GM12878 (cell line): ENCODE measurements around the gene AHR. TPM values are rescaled to one million over a fixed set of nuclear protein-coding genes. Genes with fewer than 3 reads are reported as not detected.
A peak's percentile ranks its signal among the peaks of the same experiment; 100 is the strongest.

Experiments used
- ATF7 ChIP-seq: fragments of 450-650 bp; IDR thresholded peaks from 2 replicates; pipeline ENCODE4 v1.6.1; 2016; ENCODE audit warnings: low read depth, mild to moderate bottlenecking
- BACH1 ChIP-seq: fragments of 450-650 bp; IDR thresholded peaks from 2 replicates; pipeline ENCODE4 v1.6.1; 2017; ENCODE audit warnings: mild to moderate bottlenecking, borderline replicate concordance
- BCL11A ChIP-seq: IDR thresholded peaks from 2 replicates; pipeline ENCODE4 v1.6.1; 2011; ENCODE audit warnings: low read depth, low read length
- CBFB ChIP-seq: IDR thresholded peaks from 2 replicates; pipeline ENCODE4 v1.6.1; 2016; ENCODE audit warnings: antibody characterized with exemption, low read depth
- CEBPB ChIP-seq, 2 experiments: fragments of 150-350 bp in 1 of 2; IDR thresholded peaks; 2 replicates each; pipeline ENCODE4 v1.6.1; 2012 to 2014; ENCODE audit warnings: low read depth in 2 of 2, low read length in 2 of 2, borderline replicate concordance in 1 of 2, inconsistent platforms in 1 of 2
- CREM ChIP-seq: IDR thresholded peaks from 2 replicates; pipeline ENCODE4 v1.6.1; 2014; ENCODE audit warnings: antibody characterized with exemption, low read depth
- EED ChIP-seq: sonication (generic); IDR thresholded peaks from 2 replicates; pipeline ENCODE4 v1.6.1; 2016; ENCODE audit warnings: antibody characterized with exemption, low read depth
- GABPA ChIP-seq: IDR thresholded peaks from 2 replicates; pipeline ENCODE4 v1.6.1; 2014; ENCODE audit warnings: antibody characterized with exemption, low read depth, mild to moderate bottlenecking, inconsistent platforms
- HDGF ChIP-seq: fragments of 450-650 bp; IDR thresholded peaks from 2 replicates; pipeline ENCODE4 v1.6.1; 2016; ENCODE audit warnings: antibody characterized with exemption
- MEF2A ChIP-seq: IDR thresholded peaks from 2 replicates; pipeline ENCODE4 v1.6.1; 2011; ENCODE audit warnings: low read depth, mild to moderate bottlenecking, low read length, moderate library complexity; ENCODE audit not compliant: insufficient read depth
- MEF2B ChIP-seq: fragments of 450-650 bp; IDR thresholded peaks from 2 replicates; pipeline ENCODE4 v1.6.1; 2018; ENCODE audit warnings: mild to moderate bottlenecking, moderate library complexity; ENCODE audit not compliant: partially characterized antibody, poor library complexity, severe bottlenecking
- MXI1 ChIP-seq: fragments of 150-350 bp; IDR thresholded peaks from 2 replicates; pipeline ENCODE4 v1.6.1; 2011; ENCODE audit warnings: low read depth, mild to moderate bottlenecking, inconsistent platforms, low read length, improper control_type of control experiment
- NBN ChIP-seq: fragments of 450-650 bp; IDR thresholded peaks from 2 replicates; pipeline ENCODE4 v1.6.1; 2016
- PAX5 ChIP-seq: IDR thresholded peaks from 2 replicates; pipeline ENCODE4 v1.6.1; 2011; ENCODE audit warnings: low read depth, low read length, borderline replicate concordance
- PAX8 ChIP-seq: fragments of 450-650 bp; IDR thresholded peaks from 2 replicates; pipeline ENCODE4 v1.6.1; 2017; ENCODE audit warnings: mild to moderate bottlenecking, moderate library complexity
- POLR2AphosphoS2 ChIP-seq: IDR thresholded peaks from 2 replicates; pipeline ENCODE4 v1.6.1; 2011; ENCODE audit warnings: low read depth, mild to moderate bottlenecking, low read length, improper control_type of control experiment, moderate library complexity
- RCOR1 ChIP-seq: conservative IDR thresholded peaks from 2 replicates; pipeline ENCODE4 v1.6.1; 2012; ENCODE audit warnings: low read depth, low read length, improper control_type of control experiment
- SMC3 ChIP-seq: IDR thresholded peaks from 2 replicates; pipeline ENCODE4 v1.6.1; 2011; ENCODE audit warnings: low read length, improper control_type of control experiment, borderline replicate concordance
- SP1 ChIP-seq: IDR thresholded peaks from one replicate; pipeline ENCODE4 v1.6.1; 2011; ENCODE audit warnings: low read depth, low read length
- SUZ12 ChIP-seq: fragments of 200-600 bp; sonication (generic); IDR thresholded peaks from one replicate; pipeline ENCODE4 v1.6.1; 2018; ENCODE audit warnings: antibody characterized with exemption, mild to moderate bottlenecking; ENCODE audit not compliant: unreplicated experiment
- ZNF384 ChIP-seq: IDR thresholded peaks from 2 replicates; pipeline ENCODE4 v1.6.1; 2012; ENCODE audit warnings: low read depth, mild to moderate bottlenecking, low read length, improper control_type of control experiment, borderline replicate concordance
- ZNF622 ChIP-seq: fragments of 450-650 bp; IDR thresholded peaks from 2 replicates; pipeline ENCODE4 v1.6.1; 2017; ENCODE audit warnings: mild to moderate bottlenecking, inconsistent platforms
- polyA plus RNA-seq, 11 experiments: library from polyadenylated mRNA; depleted of rRNA in 4 of 11; unstranded in 6 of 11; stranded (reverse) in 5 of 11; fragments of >200 nt; fragmentation: Nextera tagmentation in 4 of 11; fragmentation: Illumina TruSeq in 1 of 11; extraction: Ambion mirVana in 4 of 11; extraction: Trizol in 1 of 11; gene quantifications; 1 replicate in 1 of 11; 2 replicates in 10 of 11; pipeline versions ENCODE4 v1.2.1 to v1.2.3, GENCODE V29; 2011 to 2016; ENCODE audit warnings: inconsistent platforms in 2 of 11, missing spikeins in 2 of 11, low read depth in 1 of 11
- total RNA-seq, 4 experiments: library from RNA; depleted of rRNA in 3 of 4; stranded (reverse); fragments of >200 nt in 3 of 4; fragmentation: Illumina TruSeq in 1 of 4; extraction: Trizol in 1 of 4; gene quantifications; 2 replicates each; pipeline versions ENCODE4 v1.2.1 to v1.2.3, GENCODE V29; 2013 to 2021
- TF ChIP-seq, protein P1 (sequence below): IDR thresholded peaks from 2 replicates; pipeline ENCODE4 v1.6.1; 2011; ENCODE audit warnings: borderline replicate concordance, low read depth, mild to moderate bottlenecking, moderate library complexity, mixed read lengths, low read length; ENCODE audit not compliant: insufficient read depth; ENCODE audit errors: extremely low read length
- TF ChIP-seq, protein P2 (sequence below): fragments of 450-650 bp; IDR thresholded peaks from 2 replicates; pipeline ENCODE4 v1.6.1; 2018; ENCODE audit warnings: borderline replicate concordance, mild to moderate bottlenecking; ENCODE audit not compliant: partially characterized antibody
- TF ChIP-seq, protein P3 (sequence below), 3 experiments: IDR thresholded peaks in 2 of 3; conservative IDR thresholded peaks in 1 of 3; 2 replicates each; pipeline ENCODE4 v1.5.1; 2011; ENCODE audit warnings: low read depth in 3 of 3, low read length in 3 of 3, mild to moderate bottlenecking in 3 of 3, control low read depth in 2 of 3, moderate library complexity in 2 of 3, inconsistent platforms in 1 of 3, mixed read lengths in 1 of 3; ENCODE audit not compliant: control insufficient read depth in 2 of 3, insufficient read depth in 1 of 3; ENCODE audit errors: extremely low read depth in 1 of 3

AHR gene
- total and polyA plus RNA-seq, 10 of the 15 experiments (the other 5 are each of a cell fraction or from before 2014, with no cell fraction given) = 1.7 to 16.9 (median 4.5) TPM

DNA sequence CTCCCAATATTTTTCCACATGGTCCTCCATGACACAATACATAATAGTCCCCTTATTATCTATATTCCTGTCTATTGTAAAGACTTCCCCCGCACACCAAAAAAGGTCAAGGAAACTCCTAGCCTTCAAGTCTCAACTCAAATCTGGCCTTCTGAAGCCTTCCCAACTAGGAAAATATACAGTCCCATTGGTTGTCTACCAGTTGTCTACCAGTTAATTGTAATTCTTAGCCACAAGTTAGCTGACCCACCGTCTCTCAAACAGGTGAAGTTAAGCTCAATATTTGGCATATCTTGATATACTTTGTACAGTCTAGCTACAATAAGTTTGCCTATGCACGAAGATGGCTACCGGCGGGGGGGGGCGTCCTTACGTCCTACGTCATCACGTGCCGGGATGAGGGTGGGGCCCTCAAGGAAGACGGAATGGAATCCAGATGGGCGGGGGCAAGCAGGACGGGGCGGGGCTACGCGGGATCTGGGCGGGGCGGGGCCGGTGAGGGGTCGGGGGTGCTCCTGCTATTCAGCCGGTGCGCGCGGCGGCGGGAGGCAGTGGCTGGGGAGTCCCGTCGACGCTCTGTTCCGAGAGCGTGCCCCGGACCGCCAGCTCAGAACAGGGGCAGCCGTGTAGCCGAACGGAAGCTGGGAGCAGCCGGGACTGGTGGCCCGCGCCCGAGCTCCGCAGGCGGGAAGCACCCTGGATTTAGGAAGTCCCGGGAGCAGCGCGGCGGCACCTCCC is at the start of gene AHR (continued):
- TF ChIP-seq CREM (peak; percentile 80), MEF2A (no peak), SMC3 (no peak), ZNF384 (no peak), ATF7 (peak; percentile 66), POLR2AphosphoS2 (0 out of 2 replicates have a peak, but pooled peaks have one; percentile 40), MXI1 (no peak), BACH1 (no peak), CBFB (no peak), SUZ12 (no peak), HDGF (no peak), BCL11A (no peak), PAX8 (no peak), ZNF622 (no peak), SP1 (no peak), EED (peak; percentile 48; the same call in 1 of the 2 replicates), GABPA (no peak), NBN (no peak), PAX5 (no peak), RCOR1 (no peak), MEF2B (no peak), CEBPB (IDR thresholded peaks at IDR 0.05; ENCODE audit: borderline replicate concordance in 1 of 2, low read depth in 2 of 2, low read length in 2 of 2) (no peak)
- TF ChIP-seq, protein P1, sequence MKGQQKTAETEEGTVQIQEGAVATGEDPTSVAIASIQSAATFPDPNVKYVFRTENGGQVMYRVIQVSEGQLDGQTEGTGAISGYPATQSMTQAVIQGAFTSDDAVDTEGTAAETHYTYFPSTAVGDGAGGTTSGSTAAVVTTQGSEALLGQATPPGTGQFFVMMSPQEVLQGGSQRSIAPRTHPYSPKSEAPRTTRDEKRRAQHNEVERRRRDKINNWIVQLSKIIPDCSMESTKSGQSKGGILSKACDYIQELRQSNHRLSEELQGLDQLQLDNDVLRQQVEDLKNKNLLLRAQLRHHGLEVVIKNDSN = peak; percentile 57
- TF ChIP-seq, protein P2, sequence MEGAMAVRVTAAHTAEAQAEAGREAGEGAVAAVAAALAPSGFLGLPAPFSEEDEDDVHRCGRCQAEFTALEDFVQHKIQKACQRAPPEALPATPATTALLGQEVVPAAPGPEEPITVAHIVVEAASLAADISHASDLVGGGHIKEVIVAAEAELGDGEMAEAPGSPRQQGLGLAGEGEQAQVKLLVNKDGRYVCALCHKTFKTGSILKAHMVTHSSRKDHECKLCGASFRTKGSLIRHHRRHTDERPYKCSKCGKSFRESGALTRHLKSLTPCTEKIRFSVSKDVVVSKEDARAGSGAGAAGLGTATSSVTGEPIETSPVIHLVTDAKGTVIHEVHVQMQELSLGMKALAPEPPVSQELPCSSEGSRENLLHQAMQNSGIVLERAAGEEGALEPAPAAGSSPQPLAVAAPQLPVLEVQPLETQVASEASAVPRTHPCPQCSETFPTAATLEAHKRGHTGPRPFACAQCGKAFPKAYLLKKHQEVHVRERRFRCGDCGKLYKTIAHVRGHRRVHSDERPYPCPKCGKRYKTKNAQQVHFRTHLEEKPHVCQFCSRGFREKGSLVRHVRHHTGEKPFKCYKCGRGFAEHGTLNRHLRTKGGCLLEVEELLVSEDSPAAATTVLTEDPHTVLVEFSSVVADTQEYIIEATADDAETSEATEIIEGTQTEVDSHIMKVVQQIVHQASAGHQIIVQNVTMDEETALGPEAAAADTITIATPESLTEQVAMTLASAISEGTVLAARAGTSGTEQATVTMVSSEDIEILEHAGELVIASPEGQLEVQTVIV = no peak
- TF ChIP-seq, protein P3, sequence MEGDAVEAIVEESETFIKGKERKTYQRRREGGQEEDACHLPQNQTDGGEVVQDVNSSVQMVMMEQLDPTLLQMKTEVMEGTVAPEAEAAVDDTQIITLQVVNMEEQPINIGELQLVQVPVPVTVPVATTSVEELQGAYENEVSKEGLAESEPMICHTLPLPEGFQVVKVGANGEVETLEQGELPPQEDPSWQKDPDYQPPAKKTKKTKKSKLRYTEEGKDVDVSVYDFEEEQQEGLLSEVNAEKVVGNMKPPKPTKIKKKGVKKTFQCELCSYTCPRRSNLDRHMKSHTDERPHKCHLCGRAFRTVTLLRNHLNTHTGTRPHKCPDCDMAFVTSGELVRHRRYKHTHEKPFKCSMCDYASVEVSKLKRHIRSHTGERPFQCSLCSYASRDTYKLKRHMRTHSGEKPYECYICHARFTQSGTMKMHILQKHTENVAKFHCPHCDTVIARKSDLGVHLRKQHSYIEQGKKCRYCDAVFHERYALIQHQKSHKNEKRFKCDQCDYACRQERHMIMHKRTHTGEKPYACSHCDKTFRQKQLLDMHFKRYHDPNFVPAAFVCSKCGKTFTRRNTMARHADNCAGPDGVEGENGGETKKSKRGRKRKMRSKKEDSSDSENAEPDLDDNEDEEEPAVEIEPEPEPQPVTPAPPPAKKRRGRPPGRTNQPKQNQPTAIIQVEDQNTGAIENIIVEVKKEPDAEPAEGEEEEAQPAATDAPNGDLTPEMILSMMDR (IDR thresholded peaks at IDR 0.05 in 2 of 3, conservative IDR thresholded peaks at IDR 0.05 in 1 of 3; ENCODE audit: control insufficient read depth in 2 of 3, extremely low read depth in 1 of 3, insufficient read depth in 1 of 3, low read depth in 3 of 3, low read length in 3 of 3) = no peak
